Measurements from ENCODE around the gene ADARB1.
A peak's percentile ranks its signal among the peaks of the same experiment; 100 is the strongest.

Gene ADARB1

DNA sequence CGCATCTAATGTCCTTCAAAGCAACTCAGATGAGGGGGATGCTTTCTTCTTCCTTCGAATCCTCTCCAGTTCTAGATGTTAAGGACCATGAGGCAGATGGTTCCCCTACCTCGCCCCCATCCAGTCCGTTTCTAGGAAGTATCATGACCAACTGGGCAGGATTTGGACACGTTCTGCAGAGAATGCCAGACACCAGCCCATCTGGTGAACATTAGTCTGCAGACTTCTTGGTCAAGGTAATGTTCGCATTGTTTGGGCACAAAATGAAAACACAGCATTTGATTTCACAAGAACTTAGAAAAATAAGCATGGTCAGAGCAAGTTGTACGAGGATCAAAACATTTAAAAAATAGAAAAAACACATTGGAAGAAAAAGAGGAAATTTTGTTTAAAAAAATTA, 25.4 kb upstream of the ADARB1 start:
- H3K27ac ChIP-seq, result no peak overlapping the region
- TF ChIP-seq, protein P1, sequence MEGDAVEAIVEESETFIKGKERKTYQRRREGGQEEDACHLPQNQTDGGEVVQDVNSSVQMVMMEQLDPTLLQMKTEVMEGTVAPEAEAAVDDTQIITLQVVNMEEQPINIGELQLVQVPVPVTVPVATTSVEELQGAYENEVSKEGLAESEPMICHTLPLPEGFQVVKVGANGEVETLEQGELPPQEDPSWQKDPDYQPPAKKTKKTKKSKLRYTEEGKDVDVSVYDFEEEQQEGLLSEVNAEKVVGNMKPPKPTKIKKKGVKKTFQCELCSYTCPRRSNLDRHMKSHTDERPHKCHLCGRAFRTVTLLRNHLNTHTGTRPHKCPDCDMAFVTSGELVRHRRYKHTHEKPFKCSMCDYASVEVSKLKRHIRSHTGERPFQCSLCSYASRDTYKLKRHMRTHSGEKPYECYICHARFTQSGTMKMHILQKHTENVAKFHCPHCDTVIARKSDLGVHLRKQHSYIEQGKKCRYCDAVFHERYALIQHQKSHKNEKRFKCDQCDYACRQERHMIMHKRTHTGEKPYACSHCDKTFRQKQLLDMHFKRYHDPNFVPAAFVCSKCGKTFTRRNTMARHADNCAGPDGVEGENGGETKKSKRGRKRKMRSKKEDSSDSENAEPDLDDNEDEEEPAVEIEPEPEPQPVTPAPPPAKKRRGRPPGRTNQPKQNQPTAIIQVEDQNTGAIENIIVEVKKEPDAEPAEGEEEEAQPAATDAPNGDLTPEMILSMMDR (conservative IDR thresholded peaks at IDR 0.05), result no peak

DNA sequence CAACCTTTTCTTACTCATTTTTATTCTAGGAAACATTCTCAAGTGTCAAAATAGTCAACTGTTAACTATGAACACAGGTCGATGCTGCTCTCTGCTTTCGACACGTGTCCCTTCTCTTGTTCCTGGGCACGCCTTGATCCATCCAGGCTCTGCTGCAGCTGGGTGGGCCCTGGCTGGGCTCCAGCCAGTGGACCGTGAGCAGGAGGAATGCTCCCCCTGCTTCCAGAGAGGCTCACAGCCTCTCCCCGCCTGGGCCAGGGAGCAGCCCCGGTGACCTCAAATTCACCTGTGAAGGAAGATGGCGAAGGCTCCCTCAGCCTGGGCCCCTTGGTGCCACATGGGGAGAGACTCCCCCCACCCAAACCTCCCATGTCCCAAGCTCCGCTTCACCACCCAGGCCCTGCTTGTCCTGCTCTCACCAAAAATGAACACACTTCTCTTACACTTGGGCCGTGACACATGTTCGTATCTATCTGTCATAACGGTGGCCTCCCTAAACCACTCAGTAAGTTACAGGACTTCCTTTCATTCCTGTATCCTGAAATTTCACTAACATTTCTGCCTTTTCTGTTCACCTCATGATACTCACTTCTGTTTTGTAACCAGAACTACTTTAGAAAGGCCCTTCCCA, 24.6 kb upstream of the ADARB1 start:
- H3K27ac ChIP-seq, result peak overlapping the region; percentile 56; the same call in 1 of the 2 replicates
- TF ChIP-seq, protein P1 (conservative IDR thresholded peaks at IDR 0.05), result no peak

DNA sequence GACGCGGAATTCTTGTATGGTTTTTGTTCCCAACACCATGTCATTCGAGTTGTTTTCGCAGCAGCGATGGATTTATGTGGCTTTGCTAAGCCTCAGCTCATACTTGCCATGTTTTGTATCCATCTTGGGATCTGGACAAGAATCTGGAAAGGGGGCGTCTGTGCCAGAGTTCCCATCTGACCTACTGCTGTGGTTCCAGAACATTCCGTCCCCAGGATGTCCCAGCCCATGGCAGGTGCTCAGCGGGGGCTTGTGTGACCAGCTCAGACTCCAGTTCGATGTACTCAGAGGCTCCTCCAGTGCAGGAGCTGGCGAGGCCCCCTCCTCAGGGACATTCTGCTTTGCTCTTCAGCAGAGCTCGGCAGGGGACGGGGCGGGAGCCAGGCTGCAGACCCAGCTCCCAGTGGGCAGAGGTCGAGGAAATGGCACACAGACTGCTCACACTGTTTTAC, 24.0 kb upstream of the ADARB1 start:
- TF ChIP-seq, protein P1 (conservative IDR thresholded peaks at IDR 0.05), result no peak

DNA sequence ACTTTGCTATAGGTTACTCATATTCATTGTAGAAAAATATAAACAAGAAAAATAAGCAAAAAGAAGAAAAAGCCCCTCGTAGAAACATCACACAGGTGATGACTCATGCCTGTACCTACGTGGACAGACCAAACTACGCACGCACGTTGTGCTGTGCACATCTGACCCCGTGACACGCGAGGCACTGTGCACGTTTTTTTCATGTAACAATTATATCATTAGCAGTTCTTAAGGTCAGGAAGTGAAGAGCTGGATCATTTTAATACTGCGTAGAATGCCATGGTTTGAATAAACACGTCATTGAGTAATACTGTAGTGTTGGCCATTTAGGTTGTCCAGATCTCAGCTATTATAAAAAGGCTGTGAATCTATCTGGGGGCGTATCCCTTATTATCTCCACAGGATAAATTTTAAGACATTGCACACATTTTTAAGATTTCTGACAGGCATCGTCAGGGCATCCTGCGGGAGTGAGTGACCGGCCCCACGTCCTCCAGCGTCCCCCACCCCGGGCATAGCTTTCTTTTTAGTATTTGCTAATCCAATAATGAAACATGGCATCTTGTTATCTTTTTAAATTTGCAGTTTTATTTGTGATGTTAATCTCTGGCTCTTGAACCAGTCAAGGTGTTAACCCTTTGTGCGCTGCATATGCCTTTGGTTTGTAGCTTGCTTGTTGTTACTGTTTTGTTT, 23.4 kb upstream of the ADARB1 start:
- TF ChIP-seq, protein P1 (conservative IDR thresholded peaks at IDR 0.05), result no peak
- peak overlapping the region; percentile 56 for H3K27ac ChIP-seq

More for the DNA sequence above, 24.0 kb upstream of the ADARB1 start:
- H3K27ac ChIP-seq, result peak overlapping the region; percentile 56

DNA sequence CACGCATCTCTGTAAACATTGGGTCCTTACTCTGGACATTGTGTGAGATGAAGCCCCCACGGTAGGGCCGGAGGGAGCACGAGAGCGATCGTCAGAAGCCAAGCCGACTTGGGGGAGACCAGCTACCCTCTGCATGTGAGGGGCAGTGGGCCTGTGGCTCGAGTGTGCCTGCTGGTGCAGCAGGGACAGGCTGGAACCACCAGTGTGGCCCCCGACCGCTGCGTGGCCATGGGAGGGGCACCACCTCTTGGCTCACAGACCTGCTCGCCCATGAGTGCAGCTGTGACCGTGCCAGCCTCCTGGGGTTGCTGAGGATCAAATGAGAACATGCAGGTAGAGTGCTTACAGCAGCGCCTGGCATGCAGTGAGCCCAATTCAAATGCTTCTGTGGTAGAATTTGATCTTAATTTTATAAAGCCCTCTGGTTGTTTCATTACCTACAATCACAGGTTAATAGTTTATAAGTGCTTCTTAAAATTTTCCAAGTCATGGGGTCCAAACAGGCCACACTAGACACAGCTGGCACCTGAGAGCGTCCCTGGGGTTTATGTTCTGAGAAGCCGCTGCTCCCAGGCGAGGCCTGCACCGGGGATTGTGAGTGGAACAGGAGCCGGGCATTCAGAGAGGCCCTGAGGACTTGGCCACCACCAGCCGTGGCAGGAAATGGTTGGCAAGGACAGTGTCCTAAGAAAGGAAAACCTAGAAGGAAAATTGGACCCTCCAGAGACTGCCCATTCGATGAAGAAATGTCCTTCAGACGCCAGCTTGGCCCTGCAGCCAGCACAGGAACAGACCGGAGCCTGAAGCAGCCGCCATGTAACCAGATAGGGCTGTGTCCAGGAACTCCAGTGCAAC, 22.6 kb upstream of the ADARB1 start:
- peak overlapping the region; percentile 56 for H3K27ac ChIP-seq
- TF ChIP-seq, protein P1 (conservative IDR thresholded peaks at IDR 0.05), result no peak

DNA sequence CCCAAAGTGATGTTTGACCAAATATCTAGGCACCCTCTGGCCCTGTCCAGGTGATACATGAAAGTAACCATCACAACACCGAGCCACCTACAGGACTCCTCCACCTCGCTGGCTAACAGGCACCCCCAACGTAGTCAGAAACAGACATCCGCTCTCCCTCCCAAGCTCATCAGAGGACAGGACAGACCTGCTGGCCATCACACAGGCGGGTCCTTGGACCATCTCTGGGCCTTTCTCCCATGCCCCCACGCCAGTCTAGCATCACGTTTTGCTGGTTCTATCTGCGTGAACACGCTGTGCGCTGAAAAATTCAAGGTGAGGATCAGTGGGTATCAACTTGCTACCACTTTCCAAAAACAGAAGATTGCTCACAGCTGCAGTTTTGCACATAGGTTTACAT, 21.4 kb upstream of the ADARB1 start:
- TF ChIP-seq, protein P1 (conservative IDR thresholded peaks at IDR 0.05), result no peak
- no peak overlapping the region; the same call in 1 of the 2 replicates for H3K27ac ChIP-seq

Measured in VCaP (cell line).